Mesenchymal stem cell (in vitro differentiated cells and primary cell): ENCODE measurements around the gene CRISP1.

Source experiments
- DNase-seq: peaks from one replicate; pipeline ENCODE4 v3.0.0-alpha.2; 2013
- H2AFZ ChIP-seq: one replicate; pipeline ENCODE4 v1.6.1; 2013; ENCODE audit warnings: low read depth, mild to moderate bottlenecking, control low read depth, inconsistent platforms, low read length, moderate library complexity
- H2AK5ac ChIP-seq: 2 replicates; pipeline ENCODE4 v1.6.1; 2013; ENCODE audit warnings: low read length, moderate library complexity, mild to moderate bottlenecking, inconsistent platforms; ENCODE audit not compliant: severe bottlenecking
- H2BK120ac ChIP-seq: one replicate; pipeline ENCODE4 v1.6.1; 2013; ENCODE audit warnings: low read depth, mild to moderate bottlenecking, inconsistent platforms, low read length, moderate library complexity
- H2BK12ac ChIP-seq, 2 experiments: one replicate each; pipeline ENCODE4 v1.6.1; 2013; ENCODE audit warnings: inconsistent platforms in 2 of 2, low read length in 2 of 2, mild to moderate bottlenecking in 2 of 2, moderate library complexity in 2 of 2, control low read depth in 1 of 2
- H2BK15ac ChIP-seq: one replicate; pipeline ENCODE4 v1.6.1; 2013; ENCODE audit warnings: mild to moderate bottlenecking, low read depth, inconsistent platforms; ENCODE audit not compliant: poor library complexity, severe bottlenecking
- H2BK5ac ChIP-seq: 2 replicates; pipeline ENCODE4 v1.6.1; 2013; ENCODE audit warnings: low read depth, mild to moderate bottlenecking, low read length, control low read depth, inconsistent platforms; ENCODE audit not compliant: poor library complexity, severe bottlenecking
- H3K14ac ChIP-seq, 2 experiments: one replicate each; pipeline ENCODE4 v1.6.1; 2013; ENCODE audit warnings: inconsistent platforms in 2 of 2, low read length in 2 of 2, control low read depth in 1 of 2, mild to moderate bottlenecking in 1 of 2, moderate library complexity in 1 of 2
- H3K18ac ChIP-seq, 2 experiments: one replicate each; pipeline ENCODE4 v1.6.1; 2013; ENCODE audit warnings: inconsistent platforms in 2 of 2, low read length in 2 of 2, control low read depth in 1 of 2, low read depth in 1 of 2, mild to moderate bottlenecking in 1 of 2
- H3K23ac ChIP-seq, 2 experiments: one replicate each; pipeline ENCODE4 v1.6.1; 2013; ENCODE audit warnings: inconsistent platforms in 2 of 2, low read length in 2 of 2, mild to moderate bottlenecking in 2 of 2, moderate library complexity in 2 of 2, control low read depth in 1 of 2
- H3K27ac ChIP-seq: 2 replicates; pipeline ENCODE4 v1.5.1; 2013; ENCODE audit warnings: mild to moderate bottlenecking, moderate library complexity, low read length, control low read depth, inconsistent platforms; ENCODE audit not compliant: poor library complexity, severe bottlenecking
- H3K27me3 ChIP-seq, 2 experiments: 2 replicates each; pipeline versions ENCODE4 v1.6.1 to v1.7.0; 2013; ENCODE audit warnings: low read length in 2 of 2, mild to moderate bottlenecking in 2 of 2, moderate library complexity in 2 of 2, control low read depth in 1 of 2, inconsistent platforms in 1 of 2; ENCODE audit not compliant: control insufficient read depth in 1 of 2, insufficient read depth in 1 of 2
- H3K36me3 ChIP-seq, 2 experiments: 2 replicates each; pipeline versions ENCODE4 v1.6.1 to v1.7.0; 2013; ENCODE audit warnings: low read length in 2 of 2, control low read depth in 1 of 2, inconsistent platforms in 1 of 2, low read depth in 1 of 2, mild to moderate bottlenecking in 1 of 2; ENCODE audit not compliant: insufficient read depth in 2 of 2, control insufficient read depth in 1 of 2
- H3K4ac ChIP-seq, 2 experiments: one replicate each; pipeline ENCODE4 v1.6.1; 2013; ENCODE audit warnings: inconsistent platforms in 2 of 2, low read length in 2 of 2, mild to moderate bottlenecking in 2 of 2, moderate library complexity in 2 of 2, control low read depth in 1 of 2, low read depth in 1 of 2
- H3K4me1 ChIP-seq: 2 replicates; pipeline ENCODE4 v1.6.1; 2013; ENCODE audit warnings: low read depth, low read length, control low read depth; ENCODE audit not compliant: control insufficient read depth, insufficient read depth
- H3K4me2 ChIP-seq: 2 replicates; pipeline ENCODE4 v1.6.1; 2013; ENCODE audit warnings: low read length, mild to moderate bottlenecking, inconsistent platforms; ENCODE audit not compliant: poor library complexity, severe bottlenecking
- H3K4me3 ChIP-seq, 2 experiments: 2 replicates each; pipeline versions ENCODE4 v1.5.1 to v1.7.0; 2013; ENCODE audit warnings: low read length in 2 of 2, mild to moderate bottlenecking in 2 of 2, control low read depth in 1 of 2, low read depth in 1 of 2; ENCODE audit not compliant: insufficient read depth in 1 of 2
- H3K79me1 ChIP-seq: replicated peaks from 2 replicates; pipeline ENCODE4 v1.6.1; 2013; ENCODE audit warnings: mild to moderate bottlenecking, control low read depth, low read length, inconsistent platforms; ENCODE audit not compliant: poor library complexity, severe bottlenecking
- H3K9ac ChIP-seq: 2 replicates; pipeline ENCODE4 v1.7.0; 2013; ENCODE audit warnings: mild to moderate bottlenecking, low read length, moderate library complexity
- H3K9me3 ChIP-seq: 2 replicates; pipeline ENCODE4 v1.7.0; 2013; ENCODE audit warnings: mild to moderate bottlenecking, low read length; ENCODE audit not compliant: control insufficient read depth
- H4K8ac ChIP-seq: one replicate; pipeline ENCODE4 v1.6.1; 2013; ENCODE audit warnings: inconsistent platforms, mild to moderate bottlenecking, low read length, moderate library complexity
- H4K91ac ChIP-seq: one replicate; pipeline ENCODE4 v1.6.1; 2013; ENCODE audit warnings: mild to moderate bottlenecking, low read length, inconsistent platforms
- WGBS: methylation state at CpG from one replicate; pipeline ENCODE4 v1.1.7; 2013; ENCODE audit warnings: mixed read lengths; 5-methylcytosine and 5-hydroxymethylcytosine counted together

Gene CRISP1

DNA sequence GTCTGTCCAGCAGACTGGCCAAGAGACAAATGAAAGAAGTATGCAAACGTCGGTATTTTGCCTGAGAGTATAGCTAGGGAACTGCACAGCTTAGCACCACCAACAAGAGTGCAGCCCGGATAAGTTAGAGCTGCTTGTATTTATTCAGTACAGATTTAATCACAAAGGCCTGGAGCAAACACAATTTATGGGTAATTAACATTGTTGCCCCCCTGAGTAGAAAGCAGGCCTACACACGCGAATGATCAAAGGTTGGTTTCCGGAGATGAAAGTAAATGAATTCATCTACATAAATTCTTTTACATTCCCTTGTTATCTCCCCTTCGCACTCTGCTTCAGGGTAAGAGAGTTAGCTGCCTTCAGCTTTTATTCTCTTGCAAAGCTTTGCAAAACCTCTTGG, 24.7 kb upstream of the CRISP1 start:
- Histone ChIP-seq H3K4ac (no peak overlapping the region), H3K14ac (no peak overlapping the region), H3K18ac (no peak overlapping the region), H3K36me3 (no peaks in the 10 kb centered on the region), H3K4me1 (no peaks in the 10 kb centered on the region), H4K8ac (no peak overlapping the region), H3K79me1 (no peaks in the 10 kb centered on the region), H2BK5ac (no peak overlapping the region), H3K9ac (no peak overlapping the region), H3K9me3 (peaks cover 6% of the 10 kb centered on the region), H4K91ac (no peak overlapping the region), H3K27ac (no peak overlapping the region), H2BK15ac (no peak overlapping the region), H2AFZ (no peak overlapping the region), H2BK120ac (no peak overlapping the region), H3K4me2 (no peak overlapping the region), H3K27me3 (no peaks in the 10 kb centered on the region), H3K23ac (no peak overlapping the region), H3K4me3 (no peak overlapping the region), H2BK12ac (no peak overlapping the region), H2AK5ac (no peak overlapping the region)
- no peak for DNase-seq
- WGBS, result 25% methylated on average over 6 of the region's 7 CpGs

DNA sequence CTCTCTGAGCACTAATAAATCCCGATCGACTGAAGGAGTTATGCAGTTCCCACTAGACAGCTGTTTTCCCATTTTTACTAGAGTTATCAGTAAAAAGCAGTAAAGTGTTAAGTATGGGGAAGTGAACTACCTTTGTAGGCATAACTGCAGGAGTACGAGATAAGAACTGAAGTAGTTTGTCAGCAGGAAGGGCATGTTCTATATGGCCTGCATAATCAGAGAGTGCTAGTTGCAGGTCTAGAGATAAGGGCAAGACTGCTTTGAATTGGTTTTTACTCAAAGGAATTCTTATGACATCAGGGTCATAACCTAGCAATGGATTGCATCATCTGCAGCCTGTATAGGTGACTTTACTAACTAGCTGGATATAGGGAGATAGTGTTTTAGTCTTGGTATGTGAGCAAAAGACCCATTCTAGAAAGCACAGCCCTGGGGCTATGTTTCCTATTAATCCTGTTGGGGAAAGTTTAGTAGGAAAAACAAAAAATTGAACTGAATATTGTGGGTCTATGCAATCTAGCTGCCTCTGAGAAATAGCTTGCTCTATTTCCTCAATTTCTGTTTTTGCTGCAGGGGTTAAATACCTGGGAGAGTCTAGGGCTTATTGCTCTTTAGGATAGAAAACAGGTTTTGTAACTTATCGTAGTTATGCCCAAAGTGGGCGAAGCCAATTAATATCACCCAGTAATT, 22.6 kb upstream of the CRISP1 start:
- 64% methylated on average over 3 of the region's 5 CpGs for WGBS
- Histone ChIP-seq H2BK12ac (no peak overlapping the region), H4K91ac (no peak overlapping the region), H3K27me3 (no peaks in the 10 kb centered on the region), H2AK5ac (no peak overlapping the region), H3K14ac (no peak overlapping the region), H2BK5ac (no peak overlapping the region), H2AFZ (no peak overlapping the region), H3K4ac (no peak overlapping the region), H3K18ac (no peak overlapping the region), H3K9me3 (peaks cover 4% of the 10 kb centered on the region), H3K4me3 (no peak overlapping the region), H3K79me1 (no peaks in the 10 kb centered on the region), H3K23ac (no peak overlapping the region), H2BK120ac (no peak overlapping the region), H3K4me2 (no peak overlapping the region), H3K9ac (no peak overlapping the region), H3K4me1 (no peaks in the 10 kb centered on the region), H2BK15ac (no peak overlapping the region), H3K36me3 (no peaks in the 10 kb centered on the region), H3K27ac (no peak overlapping the region), H4K8ac (no peak overlapping the region)
- DNase-seq, result no peak

DNA sequence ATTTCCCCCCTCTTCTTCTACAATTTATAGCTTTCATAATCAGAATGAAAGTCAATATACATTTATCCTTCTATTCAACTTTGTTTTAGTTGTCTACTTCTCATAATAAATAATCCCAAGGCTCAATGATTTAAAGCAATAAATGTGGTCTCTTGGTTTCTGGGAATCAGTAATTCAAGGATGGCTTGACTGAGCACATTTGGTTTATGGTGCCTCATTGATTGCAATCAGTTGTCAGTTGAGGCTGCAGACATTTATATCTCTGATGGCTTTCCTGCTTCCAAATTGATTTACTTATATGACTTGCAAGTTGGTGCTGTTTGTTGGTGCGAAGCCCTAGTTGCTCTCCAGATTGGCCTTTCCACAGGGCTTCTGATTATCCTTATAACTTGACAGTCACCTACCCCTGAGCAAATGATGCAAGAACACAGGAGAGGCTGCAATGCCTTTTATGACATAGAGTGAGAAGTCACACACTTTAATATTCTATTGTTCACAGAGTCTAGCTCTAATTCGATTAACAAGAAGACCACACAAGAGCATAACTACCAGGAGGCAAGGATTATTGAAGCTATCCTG, 2.7 kb upstream of the CRISP1 start:
- no peak overlapping the region for H2BK120ac ChIP-seq
- H2AFZ ChIP-seq, result no peak overlapping the region
- no peak overlapping the region for H4K91ac ChIP-seq
- H3K27me3 ChIP-seq, result no peaks in the 10 kb centered on the region
- H3K14ac ChIP-seq, result no peak overlapping the region
- H2BK12ac ChIP-seq, result no peak overlapping the region
- H3K4me1 ChIP-seq, result no peaks in the 10 kb centered on the region
- H3K4ac ChIP-seq, result no peak overlapping the region
- H4K8ac ChIP-seq, result no peak overlapping the region
- no peak overlapping the region for H2AK5ac ChIP-seq
- no peak overlapping the region for H3K9ac ChIP-seq
- no peaks in the 10 kb centered on the region for H3K36me3 ChIP-seq
- DNase-seq, result no peak
- H2BK5ac ChIP-seq, result no peak overlapping the region
- WGBS, result 74% methylated on average over 1 of the region's 2 CpGs
- H2BK15ac ChIP-seq, result no peak overlapping the region
- no peak overlapping the region for H3K23ac ChIP-seq
- no peaks in the 10 kb centered on the region for H3K9me3 ChIP-seq
- H3K18ac ChIP-seq, result no peak overlapping the region
- no peaks in the 10 kb centered on the region for H3K79me1 ChIP-seq
- H3K4me2 ChIP-seq, result no peak overlapping the region
- H3K4me3 ChIP-seq, result no peak overlapping the region
- H3K27ac ChIP-seq, result no peak overlapping the region

DNA sequence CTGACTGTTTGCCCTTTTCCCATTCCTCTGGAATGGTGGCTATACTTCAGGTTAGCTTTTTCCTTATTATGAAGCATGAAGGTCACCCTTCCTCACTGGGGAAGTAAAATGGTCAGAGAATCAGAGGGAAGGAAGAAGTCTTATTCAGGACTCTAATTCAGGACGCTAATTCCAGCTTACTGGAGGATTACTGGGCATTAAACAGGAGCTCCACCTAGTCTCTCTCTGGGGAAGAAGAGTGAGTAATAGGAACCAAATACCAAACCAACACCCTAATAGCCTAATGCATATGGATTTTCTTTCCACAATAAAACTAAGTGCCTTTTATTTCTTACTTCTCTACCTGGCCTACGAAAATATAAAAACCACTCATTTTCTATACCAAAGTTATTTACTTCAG, 10.1 kb downstream of the CRISP1 start:
- Histone ChIP-seq H2AFZ (no peak overlapping the region), H3K9ac (no peak overlapping the region), H3K18ac (no peak overlapping the region), H4K91ac (no peak overlapping the region), H3K4me1 (no peaks in the 10 kb centered on the region), H3K27me3 (peaks cover 0 to 7% of the 10 kb centered on the region in 2 experiments), H3K4me2 (no peak overlapping the region), H3K27ac (no peak overlapping the region), H4K8ac (no peak overlapping the region), H3K23ac (no peak overlapping the region), H3K14ac (no peak overlapping the region), H3K79me1 (no peaks in the 10 kb centered on the region), H3K4me3 (no peak overlapping the region), H2BK120ac (no peak overlapping the region), H3K9me3 (no peaks in the 10 kb centered on the region), H2BK15ac (no peak overlapping the region), H3K4ac (no peak overlapping the region), H2BK5ac (no peak overlapping the region), H2BK12ac (no peak overlapping the region), H3K36me3 (no peaks in the 10 kb centered on the region), H2AK5ac (no peak overlapping the region)
- DNase-seq, result no peak
- WGBS, result no CpG with 5 or more reads among the region's 2 CpGs
